ENCODE measurements around the gene DNAL1.

- TF ChIP-seq POLR2A (IDR thresholded peaks at IDR 0.05) (no peak), CTCF (IDR thresholded peaks at IDR 0.05) (no peak)
These were observed 82.4 kb downstream of the DNAL1 start for GRCh38 chr14:73727166-73727565.
